GM19397 (cell line): ENCODE data around the gene DGCR2.
"Not testable (repeated sequence)": the region's sequence is repeated elsewhere in the genome, so short reads cannot be mapped to it uniquely, and the experiment has no call there.

Experiments used
- ATAC-seq: cut with Tn5 transposase; IDR thresholded peaks from one replicate; pipeline ENCODE4 v1.9.1; 2021; ENCODE audit warnings: mild to moderate bottlenecking, moderate library complexity; ENCODE audit not compliant: unreplicated experiment

The DGCR2 gene

DNA sequence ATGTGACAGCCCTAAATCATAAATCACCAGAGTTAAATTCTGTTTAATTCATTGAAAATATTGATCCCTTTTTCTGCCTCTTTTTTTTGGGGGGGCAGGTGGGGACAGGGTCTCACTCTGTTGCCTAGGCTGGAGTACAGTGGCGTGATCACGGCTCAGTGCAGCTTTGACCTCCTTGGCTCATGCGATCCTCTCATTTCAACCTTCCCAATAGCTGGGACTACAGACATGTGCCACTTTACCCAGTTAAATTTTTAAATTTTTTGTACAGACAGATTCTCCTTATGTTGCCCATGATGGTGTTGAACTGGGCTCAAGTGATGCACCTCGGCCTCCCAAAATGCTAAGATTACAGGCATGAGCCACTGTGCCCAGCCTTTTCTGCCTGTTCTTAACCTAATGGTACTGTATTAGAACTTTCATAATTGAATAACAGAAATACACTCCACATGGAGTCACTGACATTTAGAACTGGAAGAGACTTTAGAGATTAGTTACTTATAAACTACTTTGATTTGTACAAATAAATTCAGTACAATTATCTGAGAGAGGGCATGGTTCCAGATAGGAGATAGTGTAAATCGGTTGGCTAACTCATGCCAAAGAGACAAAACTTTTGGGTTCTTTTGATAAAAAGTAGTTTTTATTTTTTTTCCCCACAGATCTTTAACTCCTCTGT lies 109.8 kb downstream of the DGCR2 start:
- no peak for ATAC-seq

DNA sequence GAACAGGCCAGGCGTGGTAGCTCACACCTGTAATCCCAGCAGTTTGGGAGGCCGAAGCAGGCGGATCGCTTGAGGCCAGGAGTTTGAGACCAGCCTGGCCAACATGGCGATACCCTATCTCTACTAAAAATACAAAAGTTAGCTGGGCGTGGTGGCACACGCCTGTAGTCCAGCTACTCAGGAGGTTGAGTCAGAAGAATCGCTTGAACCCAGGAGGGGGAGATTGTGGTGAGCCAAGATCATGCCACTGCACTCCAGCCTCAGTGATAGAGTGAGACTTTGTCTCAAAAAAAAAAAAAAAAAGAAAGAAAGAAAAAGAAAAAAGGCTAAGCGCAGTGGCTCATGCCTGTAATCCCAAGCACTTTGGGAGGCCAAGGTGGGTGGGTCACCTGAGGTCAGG lies 110.6 kb downstream of the DGCR2 start:
- ATAC-seq, result not testable (repeated sequence)

DNA sequence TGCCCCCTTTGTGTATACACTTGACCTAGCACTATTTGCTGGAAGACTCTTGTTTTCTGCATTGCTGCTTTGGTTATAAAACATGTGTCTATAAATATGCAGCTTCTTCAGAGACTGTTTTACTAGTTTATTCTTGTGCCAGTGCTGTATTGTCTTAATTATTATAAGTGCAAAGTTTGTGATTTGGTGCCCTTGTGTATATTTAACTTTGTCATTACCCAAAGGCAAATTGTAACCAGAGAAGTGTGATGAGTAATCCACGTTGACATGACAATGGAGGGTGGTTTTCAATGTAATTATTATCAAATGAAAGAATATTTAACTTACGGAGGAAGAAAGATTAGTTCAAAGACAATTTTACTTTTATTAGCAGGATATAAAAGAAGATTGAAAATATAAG lies 111.1 kb downstream of the DGCR2 start:
- no peak for ATAC-seq

DNA sequence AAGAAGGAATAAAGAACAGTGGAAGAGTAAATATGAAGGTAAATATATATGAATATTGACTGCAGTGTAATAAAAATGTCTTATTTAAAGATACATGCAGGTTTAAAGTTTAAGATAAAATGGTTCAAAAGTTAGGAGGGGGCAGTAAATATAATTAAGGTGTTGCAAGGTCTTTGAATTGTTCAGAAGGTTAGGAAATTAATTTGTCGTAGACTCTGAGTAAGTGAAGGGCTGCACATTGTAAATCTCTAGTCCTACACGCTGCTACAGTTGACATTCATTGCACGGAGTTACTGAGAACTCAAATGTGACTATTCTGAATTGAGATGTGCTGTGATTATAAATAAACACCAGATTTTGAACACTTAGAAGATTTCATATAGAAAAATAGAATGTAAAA lies 116.3 kb downstream of the DGCR2 start:
- no peak for ATAC-seq

DNA sequence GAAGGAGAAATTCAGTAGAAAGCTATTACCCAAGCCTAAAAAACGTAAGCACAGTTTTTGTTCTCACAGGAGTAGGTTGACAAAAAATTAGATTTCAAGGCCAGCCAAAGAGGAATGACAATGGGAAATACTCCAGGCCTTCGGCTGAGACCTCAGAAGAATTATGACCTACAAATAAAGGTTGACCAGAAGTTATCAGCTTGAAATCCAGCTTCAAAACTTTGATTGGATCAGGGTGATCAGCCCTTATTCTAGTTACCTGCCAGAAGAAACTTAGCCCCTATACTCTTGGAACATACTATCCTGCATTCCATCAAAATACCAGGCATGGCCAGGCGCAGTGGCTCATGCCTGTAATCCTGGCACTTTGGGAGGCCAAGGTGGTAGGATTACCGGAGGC lies 117.7 kb downstream of the DGCR2 start:
- no peak for ATAC-seq

GRCh38 chr22:19003508-19003907 lies 118.7 kb downstream of the DGCR2 start:
- ATAC-seq, result no peak

GRCh38 chr22:19002684-19003038 lies 119.6 kb downstream of the DGCR2 start:
- no peak for ATAC-seq

DNA sequence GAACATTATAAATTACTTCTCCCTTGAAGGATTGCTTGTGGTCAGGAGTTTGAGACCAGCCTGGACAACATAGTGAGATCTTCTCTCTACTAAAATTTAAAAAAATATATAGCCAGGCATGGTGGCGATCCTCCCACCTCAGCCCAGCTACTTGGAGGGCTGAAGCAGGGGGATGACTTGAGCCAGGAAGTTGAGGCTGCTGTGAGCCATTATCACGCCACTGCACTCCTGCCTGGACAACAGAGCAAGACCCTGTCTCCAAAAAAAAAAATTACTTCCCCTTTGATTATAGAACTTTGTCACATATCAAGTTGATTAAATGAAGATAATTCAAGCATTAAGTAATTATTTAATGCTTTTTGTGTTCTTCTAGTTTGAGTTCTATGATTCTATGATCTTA lies 121.0 kb downstream of the DGCR2 start:
- no peak for ATAC-seq

GRCh38 chr22:19000106-19000505 lies 122.1 kb downstream of the DGCR2 start:
- ATAC-seq, result not testable (repeated sequence)

DNA sequence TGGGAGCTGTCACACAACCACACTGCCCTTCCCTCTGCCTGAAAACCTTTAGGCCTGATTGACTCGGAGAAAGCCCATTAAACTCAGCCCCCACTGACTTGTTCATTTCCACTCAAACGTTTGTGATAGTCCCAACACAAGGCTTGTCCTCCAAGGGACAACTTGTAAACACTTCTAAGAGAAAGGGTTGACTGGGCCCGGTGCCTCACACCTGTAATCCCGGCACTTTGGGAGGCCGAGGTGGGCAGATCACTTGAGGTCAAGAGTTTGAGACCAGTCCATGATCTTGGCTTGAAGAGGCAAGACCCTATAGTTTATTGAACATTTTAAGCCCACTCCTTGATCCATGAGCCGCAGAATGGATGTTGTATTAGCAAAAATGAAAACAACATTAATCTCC lies 122.8 kb downstream of the DGCR2 start:
- no peak for ATAC-seq

DNA sequence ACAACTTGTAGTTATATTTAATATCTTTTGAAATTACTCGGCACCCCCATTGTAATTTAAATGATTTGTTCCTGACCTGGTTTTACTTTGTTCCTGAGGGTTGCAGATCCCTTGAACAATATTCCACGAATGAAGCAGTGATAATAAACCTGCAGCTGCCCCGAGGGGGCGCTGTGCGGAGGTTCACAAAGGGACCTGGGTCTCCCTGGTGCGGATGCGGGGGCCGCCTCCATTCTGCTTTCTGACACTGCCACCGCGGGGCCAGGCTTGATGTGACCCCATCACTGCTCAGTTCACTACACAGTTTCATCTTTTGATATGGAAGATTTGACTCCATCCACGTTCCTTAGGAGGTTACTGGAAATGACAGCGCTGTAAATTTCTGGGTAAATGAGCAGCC lies 123.2 kb downstream of the DGCR2 start:
- ATAC-seq, result no peak

DNA sequence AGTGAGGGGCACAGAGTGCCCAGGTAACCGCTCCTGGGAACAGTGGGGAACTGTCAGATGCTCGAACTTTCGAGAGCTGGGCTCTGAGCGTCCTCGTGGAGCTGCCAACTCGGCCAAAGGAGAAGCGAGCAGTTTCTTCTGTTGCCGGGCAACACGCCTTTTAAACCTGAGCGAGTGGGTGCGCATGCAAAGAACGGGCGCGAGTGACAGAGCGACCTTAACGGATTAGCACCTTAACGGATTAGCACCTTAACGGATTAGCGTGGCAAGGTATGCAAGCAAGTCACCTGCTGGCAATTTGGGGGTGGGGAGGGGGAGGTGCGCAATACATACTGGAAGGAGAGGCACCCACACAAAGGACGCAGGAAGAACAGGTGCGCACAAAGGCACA lies 124.3 kb downstream of the DGCR2 start:
- ATAC-seq, result no peak

DNA sequence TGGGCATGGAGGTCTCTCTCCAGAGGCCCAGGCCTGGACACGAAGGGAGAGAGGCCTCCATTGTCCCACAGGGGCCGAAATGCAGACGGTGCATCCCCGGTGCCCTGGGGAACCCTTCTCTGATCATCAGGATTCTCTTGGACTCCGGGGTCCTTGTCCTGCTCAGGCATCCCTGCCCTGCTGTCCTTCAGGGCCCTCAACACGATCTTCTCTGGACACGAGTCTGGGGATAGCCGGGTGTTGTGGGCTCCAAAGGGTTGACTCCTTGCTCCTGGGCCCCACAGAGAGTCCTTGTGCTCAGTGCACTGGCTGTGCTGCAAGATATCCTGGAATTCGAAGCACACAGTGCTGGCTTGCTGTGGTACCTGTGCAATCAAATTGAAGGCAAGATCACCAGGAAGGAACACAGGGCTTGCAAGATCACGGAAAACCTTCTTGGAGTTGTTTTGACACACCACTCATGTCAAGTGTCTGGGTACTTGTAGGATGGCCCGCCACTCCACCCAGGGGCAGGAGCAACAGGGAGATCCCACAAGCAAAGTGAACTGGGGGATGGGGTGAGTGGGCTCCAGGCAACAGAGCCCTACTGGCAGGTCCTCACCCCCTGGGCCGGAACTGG lies 124.8 kb downstream of the DGCR2 start:
- no peak for ATAC-seq

DNA sequence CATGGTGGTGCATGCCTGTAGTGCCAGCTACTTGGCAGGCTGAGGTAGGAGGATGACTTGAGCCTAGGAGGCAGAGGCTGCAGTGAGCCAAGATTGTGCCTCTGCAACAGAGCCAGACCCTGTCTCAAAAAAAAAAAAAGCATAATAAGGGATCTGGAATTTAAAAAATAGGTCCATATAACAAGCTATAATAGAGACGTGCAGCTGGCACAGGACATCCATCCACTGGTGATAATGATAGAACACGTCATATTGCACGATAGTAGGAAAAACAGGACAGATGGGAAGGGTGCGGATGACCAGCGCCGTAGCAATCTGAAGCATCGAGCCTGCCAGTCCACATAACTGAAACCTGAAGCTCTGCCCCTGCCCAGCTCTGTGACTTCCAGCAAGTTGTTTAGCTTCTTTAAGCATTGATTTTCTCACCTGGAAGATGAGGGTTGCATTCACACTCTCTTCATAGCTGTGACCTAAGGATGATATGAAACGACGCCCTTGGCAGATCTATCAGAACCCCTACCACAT lies 125.8 kb downstream of the DGCR2 start:
- no peak for ATAC-seq

- ATAC-seq, result no peak
These were observed 126.9 kb downstream of the DGCR2 start for GRCh38 chr22:18995327-18995711.

- ATAC-seq, result no peak
These were observed 127.4 kb downstream of the DGCR2 start for GRCh38 chr22:18994701-18995326.

- no peak for ATAC-seq
These were observed 128.2 kb downstream of the DGCR2 start for GRCh38 chr22:18994056-18994455.

- ATAC-seq, result no peak
These were observed 129.5 kb downstream of the DGCR2 start for GRCh38 chr22:18992543-18993198.

DNA sequence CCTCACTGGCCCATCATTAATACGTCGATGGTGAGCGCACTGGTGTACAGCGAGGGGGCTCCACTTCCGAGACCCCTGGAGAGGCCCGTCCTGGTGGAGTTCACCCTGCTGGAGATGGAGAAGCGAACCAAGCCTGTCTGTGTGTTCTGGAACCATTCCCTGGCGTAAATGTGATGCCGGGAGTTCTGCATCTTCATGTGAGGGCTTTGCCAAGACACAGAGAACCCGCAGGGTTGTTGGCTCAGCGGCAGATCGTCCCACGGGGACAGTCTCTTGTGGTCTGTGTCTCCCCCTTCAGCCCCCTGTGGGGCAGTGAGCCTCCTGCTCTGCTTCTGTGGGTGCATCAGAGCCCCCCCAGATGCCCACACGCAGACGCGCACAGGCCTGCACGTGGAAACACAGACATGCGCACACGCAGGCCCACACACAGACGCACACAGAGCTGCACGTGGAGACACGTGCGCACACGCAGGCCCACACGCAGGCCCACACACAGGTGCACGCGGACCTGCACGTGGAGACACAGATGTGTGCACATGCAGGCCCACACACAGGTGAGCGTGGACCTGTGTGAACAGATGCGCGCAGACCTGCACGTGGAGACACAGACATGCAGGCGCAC lies 130.3 kb downstream of the DGCR2 start:
- no peak for ATAC-seq

- ATAC-seq, result no peak
These were observed 131.1 kb downstream of the DGCR2 start for GRCh38 chr22:18991138-18991432.

- ATAC-seq, result no peak
These were observed 131.7 kb downstream of the DGCR2 start for GRCh38 chr22:18990355-18991137.
